MM.1S (cell line): Measurements from ENCODE around the gene ROBO2.

Experiments used
- DNase-seq: peaks from one replicate; pipeline ENCODE4 v3.0.0-alpha.2; 2015
- H2AFZ ChIP-seq: fragments of 300-600 bp; sonication (generic); 2 replicates; pipeline ENCODE4 v1.6.0; 2016; ENCODE audit warnings: antibody characterized with exemption, low read length
- H3F3A ChIP-seq: fragments of 300-600 bp; sonication (generic); 2 replicates; pipeline ENCODE4 v1.6.1; 2016; ENCODE audit warnings: mild to moderate bottlenecking, antibody characterized with exemption, low read length, moderate library complexity, mixed read lengths; ENCODE audit not compliant: insufficient read depth
- H3K27ac ChIP-seq: fragments of 300-600 bp; sonication (generic); 2 replicates; pipeline ENCODE4 v1.5.1; 2016; ENCODE audit warnings: mild to moderate bottlenecking, low read length
- H3K27me3 ChIP-seq: fragments of 300-600 bp; sonication (generic); replicated peaks from 2 replicates; pipeline ENCODE4 v1.6.0; 2016; ENCODE audit warnings: low read length; ENCODE audit not compliant: insufficient read depth
- H3K36me3 ChIP-seq: fragments of 300-600 bp; sonication (generic); replicated peaks from 2 replicates; pipeline ENCODE4 v1.6.1; 2016; ENCODE audit warnings: mild to moderate bottlenecking, low read length, mixed read lengths; ENCODE audit not compliant: insufficient read depth
- H3K4me1 ChIP-seq: fragments of 300-600 bp; sonication (generic); 2 replicates; pipeline ENCODE4 v1.6.1; 2016; ENCODE audit warnings: low read length, mixed read lengths
- H3K4me2 ChIP-seq: fragments of 300-600 bp; sonication (generic); 2 replicates; pipeline ENCODE4 v1.6.0; 2016; ENCODE audit warnings: low read depth, low read length
- H3K4me3 ChIP-seq: fragments of 300-600 bp; sonication (generic); 2 replicates; pipeline ENCODE4 v1.5.1; 2016; ENCODE audit warnings: low read length, mixed read lengths
- H3K79me2 ChIP-seq: fragments of 300-600 bp; sonication (generic); 2 replicates; pipeline ENCODE4 v1.6.1; 2016; ENCODE audit warnings: mixed run types, low read length, mixed read lengths
- H3K9ac ChIP-seq: fragments of 300-600 bp; sonication (generic); 2 replicates; pipeline ENCODE4 v1.6.1; 2016; ENCODE audit warnings: low read length, mixed read lengths
- H3K9me2 ChIP-seq: fragments of 300-600 bp; sonication (generic); replicated peaks from 2 replicates; pipeline ENCODE4 v1.6.1; 2016; ENCODE audit warnings: mild to moderate bottlenecking, low read length, mixed read lengths; ENCODE audit not compliant: insufficient read depth
- H3K9me3 ChIP-seq: fragments of 300-600 bp; sonication (generic); replicated peaks from 2 replicates; pipeline ENCODE4 v1.6.1; 2016; ENCODE audit warnings: mild to moderate bottlenecking, low read length, mixed read lengths; ENCODE audit not compliant: insufficient read depth
- H4K20me1 ChIP-seq: fragments of 300-600 bp; sonication (generic); 2 replicates; pipeline ENCODE4 v1.6.1; 2016; ENCODE audit warnings: mild to moderate bottlenecking, low read length, moderate library complexity, mixed read lengths; ENCODE audit not compliant: insufficient read depth
- CTCF ChIP-seq: fragments of 300-600 bp; sonication (generic); IDR thresholded peaks from 2 replicates; pipeline ENCODE4 v1.5.1; 2016; ENCODE audit warnings: antibody characterized with exemption, low read length, mixed read lengths
- EZH2 ChIP-seq: fragments of 300-600 bp; sonication (generic); optimal IDR thresholded peaks from 2 replicates; pipeline ENCODE3; 2017; ENCODE audit warnings: low read depth, mild to moderate bottlenecking, antibody characterized with exemption, low read length, mixed read lengths
- EZH2phosphoT487 ChIP-seq: fragments of 300-600 bp; sonication (generic); IDR thresholded peaks from 2 replicates; pipeline ENCODE4 v1.6.1; 2018; ENCODE audit warnings: antibody characterized with exemption, low read length

ROBO2 gene

GRCh38 chr3:77514766-77515165, 474.9 kb downstream of the ROBO2 start:
- no peaks in the 10 kb centered on the region for H3F3A ChIP-seq
- H3K9ac ChIP-seq = no peak overlapping the region
- TF ChIP-seq EZH2 (no peak), CTCF (no peak), EZH2phosphoT487 (no peak)
- no peaks in the 10 kb centered on the region for H3K36me3 ChIP-seq
- no peaks in the 10 kb centered on the region for H3K4me1 ChIP-seq
- H3K4me3 ChIP-seq = no peak overlapping the region
- no peak overlapping the region for H2AFZ ChIP-seq
- no peaks in the 10 kb centered on the region for H3K79me2 ChIP-seq
- H3K9me2 ChIP-seq = no peaks in the 10 kb centered on the region
- no peaks in the 10 kb centered on the region for H4K20me1 ChIP-seq
- DNase-seq = no peak
- H3K9me3 ChIP-seq = no peaks in the 10 kb centered on the region
- H3K4me2 ChIP-seq = no peak overlapping the region
- no peak overlapping the region for H3K27ac ChIP-seq
- no peaks in the 10 kb centered on the region for H3K27me3 ChIP-seq

GRCh38 chr3:77524463-77524862, 484.6 kb downstream of the ROBO2 start:
- Histone ChIP-seq H3K9me3 (no peaks in the 10 kb centered on the region), H3K9me2 (no peaks in the 10 kb centered on the region), H3K36me3 (no peaks in the 10 kb centered on the region), H3K4me1 (no peaks in the 10 kb centered on the region), H3K4me3 (no peak overlapping the region), H3K9ac (no peak overlapping the region), H4K20me1 (no peaks in the 10 kb centered on the region), H2AFZ (no peak overlapping the region), H3K27ac (no peak overlapping the region), H3K27me3 (no peaks in the 10 kb centered on the region), H3K79me2 (no peaks in the 10 kb centered on the region), H3K4me2 (no peak overlapping the region), H3F3A (no peaks in the 10 kb centered on the region)
- TF ChIP-seq EZH2phosphoT487 = no peak
- TF ChIP-seq EZH2 = no peak
- no peak for TF ChIP-seq CTCF
- DNase-seq = no peak

- DNase-seq = no peak
- Histone ChIP-seq H4K20me1 (no peaks in the 10 kb centered on the region), H3K27ac (no peak overlapping the region), H3K4me1 (no peaks in the 10 kb centered on the region), H3K36me3 (no peaks in the 10 kb centered on the region), H3K79me2 (no peaks in the 10 kb centered on the region), H3K9me3 (no peaks in the 10 kb centered on the region), H3F3A (no peaks in the 10 kb centered on the region), H3K9me2 (no peaks in the 10 kb centered on the region), H3K4me2 (no peak overlapping the region), H3K4me3 (no peak overlapping the region), H2AFZ (no peak overlapping the region), H3K9ac (no peak overlapping the region), H3K27me3 (no peaks in the 10 kb centered on the region)
- no peak for TF ChIP-seq EZH2phosphoT487
- no peak for TF ChIP-seq CTCF
- TF ChIP-seq EZH2 = no peak
Measured at GRCh38 chr3:77524946-77525682, 485.2 kb downstream of the ROBO2 start.
